ENCODE results near the gene MAN2B1.
A peak's percentile ranks its signal among the peaks of the same experiment; 100 is the strongest.

MAN2B1 gene

DNA sequence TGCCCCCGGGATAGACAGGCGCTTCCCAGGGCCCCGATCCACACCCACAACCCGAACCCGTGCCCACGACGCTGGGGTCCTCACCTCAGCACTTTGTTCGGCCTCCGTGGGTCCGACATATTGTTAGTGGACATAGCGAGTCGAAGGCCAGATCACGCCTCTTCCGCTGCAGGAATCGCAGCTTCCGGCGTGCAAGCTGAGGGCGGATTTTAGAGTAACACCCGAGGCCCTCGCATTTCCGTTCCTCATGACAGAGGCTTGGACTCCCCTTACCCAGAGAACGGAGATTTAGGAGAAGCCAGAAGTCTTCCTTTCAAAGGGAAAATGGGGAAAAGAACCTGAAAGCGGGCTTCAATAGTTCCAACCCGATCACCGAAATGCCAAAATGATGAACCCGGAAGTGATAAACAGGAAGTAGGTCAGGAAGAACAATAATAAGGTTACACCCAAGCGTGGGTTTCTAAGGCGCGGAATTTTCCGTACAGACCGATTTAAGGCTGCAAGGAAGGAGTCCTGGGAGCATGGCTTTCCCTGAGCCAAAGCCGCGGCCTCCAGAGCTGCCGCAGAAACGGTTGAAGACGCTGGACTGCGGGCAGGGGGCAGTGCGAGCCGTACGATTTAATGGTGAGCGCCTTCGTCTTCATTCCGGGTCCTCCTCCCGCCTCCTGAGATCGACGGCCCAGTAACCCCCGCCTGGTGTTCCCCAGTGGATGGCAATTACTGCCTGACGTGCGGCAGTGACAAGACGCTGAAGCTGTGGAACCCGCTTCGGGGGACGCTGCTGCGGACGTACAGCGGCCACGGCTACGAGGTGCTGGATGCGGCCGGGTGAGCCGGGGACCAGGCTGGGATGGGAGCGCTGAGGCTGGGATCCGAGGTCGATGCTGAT is 3.0 kb upstream of the MAN2B1 start:
- DNase-seq (ENCODE audit: low read depth): peak; percentile 37
- H3K4me3 ChIP-seq (ENCODE audit: control insufficient read depth, low read depth, low read length): peak overlapping the region; percentile 72
- TF ChIP-seq CTCF (IDR thresholded peaks at IDR 0.05; ENCODE audit: control insufficient read depth, insufficient read depth, low read depth, low read length, missing control alignments): no peak

DNA sequence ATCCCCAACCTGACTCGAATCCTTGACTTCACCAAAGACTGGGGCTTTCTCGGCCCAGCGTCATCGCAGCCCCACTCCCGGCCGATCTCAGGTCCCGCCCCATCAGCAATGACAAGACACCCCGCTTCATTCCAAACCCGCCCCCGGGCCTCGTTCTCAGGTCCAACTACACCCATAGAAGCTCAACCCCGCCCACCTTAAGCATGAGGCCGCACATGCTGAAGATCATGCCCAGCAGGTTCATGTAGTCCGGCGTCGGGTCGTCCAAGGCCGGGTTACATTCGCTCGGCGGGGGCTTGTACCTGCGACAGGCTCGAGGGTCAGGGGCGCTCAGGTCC is 2.4 kb upstream of the MAN2B1 start:
- DNase-seq (ENCODE audit: low read depth): no peak
- no peak for TF ChIP-seq CTCF (IDR thresholded peaks at IDR 0.05; ENCODE audit: control insufficient read depth, insufficient read depth, low read depth, low read length, missing control alignments)
- peak overlapping the region; percentile 72 for H3K4me3 ChIP-seq (ENCODE audit: control insufficient read depth, low read depth, low read length)

DNA sequence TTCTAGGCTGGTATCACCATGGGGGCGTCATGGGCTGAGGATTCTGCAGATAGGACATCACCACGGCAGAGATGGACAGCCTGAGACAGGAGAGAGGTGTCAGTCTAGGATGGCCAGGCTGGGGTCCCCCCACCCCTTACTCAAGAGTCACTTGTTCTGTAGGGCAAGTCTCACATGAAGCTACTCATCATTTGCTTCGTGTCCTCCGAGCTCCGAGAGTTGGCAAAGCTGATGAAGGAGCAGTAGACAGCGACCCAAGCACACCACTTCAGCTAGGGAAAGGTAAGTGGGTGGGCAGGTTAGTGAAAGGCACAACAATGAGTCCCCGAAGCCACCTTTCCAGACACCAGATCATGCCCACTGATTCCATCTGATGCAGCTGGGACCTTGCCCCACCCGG is 1.8 kb upstream of the MAN2B1 start:
- TF ChIP-seq CTCF (IDR thresholded peaks at IDR 0.05; ENCODE audit: control insufficient read depth, insufficient read depth, low read depth, low read length, missing control alignments): no peak
- peak overlapping the region; percentile 72 for H3K4me3 ChIP-seq (ENCODE audit: control insufficient read depth, low read depth, low read length)
- DNase-seq (ENCODE audit: low read depth): no peak

DNA sequence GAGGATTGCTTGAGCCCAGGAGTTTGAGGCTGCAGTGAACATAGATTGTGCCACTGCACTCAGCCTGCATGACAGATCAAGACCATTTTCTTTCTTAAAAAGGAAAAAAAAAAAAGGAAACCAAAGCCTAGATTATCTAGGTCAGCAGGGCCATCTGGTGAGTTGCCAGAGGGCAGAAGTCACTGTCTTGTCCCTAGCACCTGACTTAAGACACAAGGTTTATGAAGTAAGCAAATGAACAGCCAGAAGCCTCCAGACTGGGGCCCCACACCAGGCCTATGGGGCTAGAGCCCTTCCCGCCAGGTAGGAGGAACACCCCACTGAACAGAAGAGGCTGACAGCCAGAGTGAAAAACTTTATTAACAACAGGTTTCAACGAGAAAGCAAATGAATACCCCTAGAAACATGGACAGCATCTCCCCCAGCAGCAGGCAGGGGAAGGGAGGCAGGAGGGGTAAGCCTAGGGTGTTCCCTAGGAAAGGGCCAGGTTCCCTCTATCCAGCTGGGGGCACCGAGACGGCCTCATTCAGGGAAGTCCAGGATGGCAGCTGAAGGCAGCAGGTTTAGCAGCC is 1.3 kb upstream of the MAN2B1 start:
- TF ChIP-seq CTCF (IDR thresholded peaks at IDR 0.05; ENCODE audit: control insufficient read depth, insufficient read depth, low read depth, low read length, missing control alignments): no peak
- no peak for DNase-seq (ENCODE audit: low read depth)
- no peak overlapping the region for H3K4me3 ChIP-seq (ENCODE audit: control insufficient read depth, low read depth, low read length)

- DNase-seq (ENCODE audit: low read depth): no peak
- TF ChIP-seq CTCF (IDR thresholded peaks at IDR 0.05; ENCODE audit: control insufficient read depth, insufficient read depth, low read depth, low read length, missing control alignments): no peak
- peak overlapping the region; percentile 80 for H3K4me3 ChIP-seq (ENCODE audit: control insufficient read depth, low read depth, low read length)
Measured at GRCh38 chr19:12665671-12666264, 774 bp downstream of the MAN2B1 start.

DNA sequence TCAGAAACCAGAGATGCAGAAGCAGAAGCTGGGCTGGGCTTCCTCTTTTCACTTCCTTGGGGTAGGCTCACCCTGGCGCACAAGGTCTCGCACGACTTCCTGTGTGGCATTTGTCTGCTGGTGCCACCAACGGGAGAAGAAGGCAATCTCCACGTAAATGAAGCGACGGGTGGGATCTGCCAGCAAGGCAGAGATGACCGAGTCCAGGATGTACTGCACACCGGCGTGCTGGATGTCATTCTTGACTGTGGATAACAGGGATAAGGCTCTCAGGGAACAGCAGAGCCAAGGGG is 1.3 kb downstream of the MAN2B1 start:
- TF ChIP-seq CTCF (IDR thresholded peaks at IDR 0.05; ENCODE audit: control insufficient read depth, insufficient read depth, low read depth, low read length, missing control alignments): no peak
- DNase-seq (ENCODE audit: low read depth): no peak
- H3K4me3 ChIP-seq (ENCODE audit: control insufficient read depth, low read depth, low read length): no peak overlapping the region

Measured in AG09309 (cell line).